K562 (cell line): ENCODE measurements around the gene MMP2. TPM values are rescaled to one million over a fixed set of nuclear protein-coding genes. Genes with fewer than 3 reads are reported as not detected.
A peak's percentile ranks its signal among the peaks of the same experiment; 100 is the strongest.

ENCODE experiments used
- BDP1 ChIP-seq: IDR thresholded peaks from 3 replicates; pipeline ENCODE4 v1.6.1; 2011; ENCODE audit not compliant: insufficient read length, insufficient read depth
- CHD2 ChIP-seq: IDR thresholded peaks from 2 replicates; pipeline ENCODE4 v1.6.1; 2011; ENCODE audit warnings: low read depth, low read length
- CREM ChIP-seq: IDR thresholded peaks from 2 replicates; pipeline ENCODE4 v1.6.1; 2014; ENCODE audit warnings: antibody characterized with exemption, low read depth
- CSDE1 ChIP-seq, 2 experiments: fragments of 450-650 bp; IDR thresholded peaks; 2 replicates each; pipeline ENCODE4 v1.6.1; 2016; ENCODE audit warnings: mild to moderate bottlenecking in 1 of 2
- E2F3 ChIP-seq: fragments of 250-450 bp; sonication (Bioruptor Pico); IDR thresholded peaks from 2 replicates; pipeline ENCODE4 v1.4.0; 2020; ENCODE audit warnings: mild to moderate bottlenecking
- E2F6 ChIP-seq, 2 experiments: IDR thresholded peaks; 2 replicates each; pipeline ENCODE4 v1.6.1; 2011; ENCODE audit warnings: borderline replicate concordance in 1 of 2, control low read depth in 1 of 2, low read depth in 1 of 2, low read length in 1 of 2, mild to moderate bottlenecking in 1 of 2, mixed read lengths in 1 of 2, moderate library complexity in 1 of 2; ENCODE audit not compliant: insufficient read depth in 1 of 2, insufficient read length in 1 of 2, poor library complexity in 1 of 2, severe bottlenecking in 1 of 2; ENCODE audit errors: extremely low read depth in 1 of 2
- EWSR1 ChIP-seq: fragments of 450-650 bp; IDR thresholded peaks from 2 replicates; pipeline ENCODE4 v1.6.1; 2018; ENCODE audit warnings: borderline replicate concordance, mild to moderate bottlenecking, low read depth, moderate library complexity; ENCODE audit not compliant: partially characterized antibody
- EZH2 ChIP-seq: IDR thresholded peaks from 2 replicates; pipeline ENCODE4 v1.6.1; 2012; ENCODE audit warnings: low read depth, mild to moderate bottlenecking, inconsistent platforms, low read length, borderline replicate concordance
- GTF2F1 ChIP-seq: IDR thresholded peaks from 2 replicates; pipeline ENCODE4 v1.6.1; 2011; ENCODE audit warnings: low read depth, low read length, improper control_type of control experiment
- HDAC1 ChIP-seq, 2 experiments: fragments of 450-650 bp; IDR thresholded peaks; 2 replicates each; pipeline ENCODE4 v1.6.1; 2016 to 2017; ENCODE audit warnings: inconsistent platforms in 1 of 2, mild to moderate bottlenecking in 1 of 2, moderate library complexity in 1 of 2
- HNRNPUL1 ChIP-seq: fragments of 200-400 bp; formaldehyde crosslinking; IDR thresholded peaks from 2 replicates; pipeline ENCODE4 v1.6.1; 2017; ENCODE audit warnings: low read length
- KLF1 ChIP-seq: fragments of 450-650 bp; IDR thresholded peaks from 2 replicates; pipeline ENCODE4 v1.6.1; 2016; ENCODE audit warnings: missing genetic modification characterization, missing compliant biosample characterization
- MCM5 ChIP-seq: fragments of 450-650 bp; IDR thresholded peaks from 2 replicates; pipeline ENCODE4 v1.6.1; 2016; ENCODE audit warnings: low read depth
- MEF2D ChIP-seq: conservative IDR thresholded peaks from 2 replicates; pipeline ENCODE4 v1.6.1; 2016; ENCODE audit warnings: low read depth, missing genetic modification characterization, missing compliant biosample characterization
- MTA1 ChIP-seq: fragments of 450-650 bp; IDR thresholded peaks from 2 replicates; pipeline ENCODE4 v1.6.1; 2017; ENCODE audit warnings: borderline replicate concordance
- PHB2 ChIP-seq: fragments of 450-650 bp; IDR thresholded peaks from 2 replicates; pipeline ENCODE4 v1.6.1; 2017; ENCODE audit warnings: low read depth
- RNF219 ChIP-seq: fragments of 250-450 bp; sonication (Bioruptor Pico); IDR thresholded peaks from 2 replicates; pipeline ENCODE4 v1.5.0; 2022; ENCODE audit warnings: mild to moderate bottlenecking
- TBL1XR1 ChIP-seq, 2 experiments: IDR thresholded peaks; 2 replicates each; pipeline ENCODE4 v1.6.1; 2012; ENCODE audit warnings: improper control_type of control experiment in 2 of 2, low read length in 2 of 2, mild to moderate bottlenecking in 1 of 2
- TEAD1 ChIP-seq, 2 experiments: fragments of 450-650 bp in 1 of 2; sonication (generic) in 1 of 2; formaldehyde crosslinking; IDR thresholded peaks; 2 replicates each; pipeline versions ENCODE4 v1.4.0 to v1.8.0; 2020 to 2022; ENCODE audit warnings: mild to moderate bottlenecking in 2 of 2, missing genetic modification reagents in 1 of 2
- ZKSCAN8 ChIP-seq: fragments of 200-800 bp; sonication (Bioruptor generic); IDR thresholded peaks from 2 replicates; pipeline ENCODE4 v1.6.1; 2016; ENCODE audit warnings: missing genetic modification characterization, missing compliant biosample characterization
- ZNF24 ChIP-seq: fragments of 450-650 bp; IDR thresholded peaks from 2 replicates; pipeline ENCODE4 v1.6.1; 2016
- ZNF584 ChIP-seq: fragments of 200-800 bp; sonication (Bioruptor generic); IDR thresholded peaks from 2 replicates; pipeline ENCODE4 v1.6.1; 2016; ENCODE audit warnings: low read depth, mild to moderate bottlenecking, missing genetic modification characterization, missing compliant biosample characterization
- ZNF586 ChIP-seq: fragments of 450-650 bp; formaldehyde crosslinking; conservative IDR thresholded peaks from 2 replicates; pipeline ENCODE4 v1.4.0; 2020; ENCODE audit warnings: mild to moderate bottlenecking, moderate library complexity
- ZNF668 ChIP-seq: fragments of 250-450 bp; sonication (Bioruptor Pico); IDR thresholded peaks from 2 replicates; pipeline ENCODE4 v1.8.0; 2022; ENCODE audit warnings: mild to moderate bottlenecking, inconsistent platforms
- polyA plus RNA-seq, 8 experiments: library from polyadenylated mRNA; depleted of rRNA in 4 of 8; stranded (reverse) in 5 of 8; unstranded in 3 of 8; fragments of >200 nt; fragmentation: Nextera tagmentation in 2 of 8; fragmentation: Illumina TruSeq in 1 of 8; extraction: Ambion mirVana in 2 of 8; extraction: Trizol in 1 of 8; gene quantifications; 2 replicates each; pipeline versions ENCODE4 v1.2.1 to v1.2.3, GENCODE V29; 2011 to 2014; ENCODE audit warnings: inconsistent platforms in 1 of 8, missing spikeins in 1 of 8
- total RNA-seq, 7 experiments: library from RNA; depleted of rRNA in 6 of 7; stranded (reverse); fragments of >200 nt in 6 of 7; fragmentation: Illumina TruSeq in 2 of 7; extraction: Trizol in 2 of 7; gene quantifications; 2 replicates each; pipeline versions ENCODE4 v1.2.1 to v1.2.3, GENCODE V29; 2011 to 2021; ENCODE audit warnings: low replicate concordance in 1 of 7
- TF ChIP-seq, protein P1 (sequence below): IDR thresholded peaks from 3 replicates; pipeline ENCODE4 v1.6.1; 2011; ENCODE audit warnings: borderline replicate concordance, mild to moderate bottlenecking; ENCODE audit not compliant: insufficient read length, insufficient read depth
- TF ChIP-seq, protein P2 (sequence below): fragments of 200-800 bp; sonication (Bioruptor generic); IDR thresholded peaks from 2 replicates; pipeline ENCODE4 v1.6.1; 2017; ENCODE audit warnings: missing genetic modification characterization, missing compliant biosample characterization

Gene MMP2
- total and polyA plus RNA-seq, 9 of the 15 experiments (the other 6 are each of a cell fraction or from before 2014, with no cell fraction given): 0.05 to 0.53 TPM; not detected in 7

DNA sequence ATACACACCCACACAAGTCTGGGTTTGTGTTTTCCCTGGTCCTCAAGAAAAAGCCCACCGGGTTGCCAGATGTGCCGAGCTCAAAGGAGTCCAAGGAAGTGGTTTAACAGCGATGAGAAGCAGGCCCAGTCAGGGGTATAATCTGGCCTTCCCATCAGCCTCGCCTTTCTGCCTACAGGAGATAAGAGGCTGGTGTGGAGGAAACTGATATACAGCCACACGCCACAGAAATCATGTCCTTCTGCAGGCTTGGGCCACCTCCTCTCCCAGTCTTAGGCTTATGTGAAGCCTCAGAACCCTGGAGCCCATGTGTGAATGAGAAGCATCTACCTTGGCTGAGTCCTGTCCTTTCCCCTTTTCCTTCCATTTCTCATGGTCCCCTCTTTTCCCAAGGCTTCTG lies 43.6 kb upstream of the MMP2 start (continued):
- TF ChIP-seq ZKSCAN8 (CRISPR knock-in tag) (no peak; the same call in 1 of the 2 replicates), PHB2 (no peak), CREM (peak; percentile 56), CHD2 (no peak), ZNF586 (no peak), MTA1 (no peak), KLF1 (tag) (peak; percentile 33; the same call in 1 of the 2 replicates), TBL1XR1 (IDR thresholded peaks at IDR 0.05; ENCODE audit: low read length in 2 of 2) (peak in 1 of 2 experiments; percentile 60; a peak in 1 of 4 replicates), GTF2F1 (no peak), EWSR1 (no peak), ZNF668 (no peak), E2F6 (IDR thresholded peaks at IDR 0.05; ENCODE audit: borderline replicate concordance in 1 of 2, extremely low read depth in 1 of 2, insufficient read depth in 1 of 2, insufficient read length in 1 of 2, low read depth in 1 of 2, low read length in 1 of 2, poor library complexity in 1 of 2, severe bottlenecking in 1 of 2) (no peak), MEF2D (tag) (no peak), HNRNPUL1 (no peak), BDP1 (no peak), CSDE1 (IDR thresholded peaks at IDR 0.05) (no peak), HDAC1 (IDR thresholded peaks at IDR 0.05) (no peak), ZNF24 (no peak), EZH2 (no peak), E2F3 (no peak), ZNF584 (CRISPR knock-in tag) (peak; percentile 53; the same call in 1 of the 2 replicates), MCM5 (no peak), TEAD1 (CRISPR knock-in tag; IDR thresholded peaks at IDR 0.05) (0 out of 4 replicates have a peak, but pooled peaks of 1 of the 2 experiments have one; percentile 62), RNF219 (no peak)
- TF ChIP-seq, protein P1, sequence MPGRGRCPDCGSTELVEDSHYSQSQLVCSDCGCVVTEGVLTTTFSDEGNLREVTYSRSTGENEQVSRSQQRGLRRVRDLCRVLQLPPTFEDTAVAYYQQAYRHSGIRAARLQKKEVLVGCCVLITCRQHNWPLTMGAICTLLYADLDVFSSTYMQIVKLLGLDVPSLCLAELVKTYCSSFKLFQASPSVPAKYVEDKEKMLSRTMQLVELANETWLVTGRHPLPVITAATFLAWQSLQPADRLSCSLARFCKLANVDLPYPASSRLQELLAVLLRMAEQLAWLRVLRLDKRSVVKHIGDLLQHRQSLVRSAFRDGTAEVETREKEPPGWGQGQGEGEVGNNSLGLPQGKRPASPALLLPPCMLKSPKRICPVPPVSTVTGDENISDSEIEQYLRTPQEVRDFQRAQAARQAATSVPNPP: no peak
- TF ChIP-seq, protein P2, sequence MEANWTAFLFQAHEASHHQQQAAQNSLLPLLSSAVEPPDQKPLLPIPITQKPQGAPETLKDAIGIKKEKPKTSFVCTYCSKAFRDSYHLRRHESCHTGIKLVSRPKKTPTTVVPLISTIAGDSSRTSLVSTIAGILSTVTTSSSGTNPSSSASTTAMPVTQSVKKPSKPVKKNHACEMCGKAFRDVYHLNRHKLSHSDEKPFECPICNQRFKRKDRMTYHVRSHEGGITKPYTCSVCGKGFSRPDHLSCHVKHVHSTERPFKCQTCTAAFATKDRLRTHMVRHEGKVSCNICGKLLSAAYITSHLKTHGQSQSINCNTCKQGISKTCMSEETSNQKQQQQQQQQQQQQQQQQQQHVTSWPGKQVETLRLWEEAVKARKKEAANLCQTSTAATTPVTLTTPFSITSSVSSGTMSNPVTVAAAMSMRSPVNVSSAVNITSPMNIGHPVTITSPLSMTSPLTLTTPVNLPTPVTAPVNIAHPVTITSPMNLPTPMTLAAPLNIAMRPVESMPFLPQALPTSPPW: peak; percentile 46; the same call in 1 of the 2 replicates
